Measurements from ENCODE around the gene TIMP2.

DNA sequence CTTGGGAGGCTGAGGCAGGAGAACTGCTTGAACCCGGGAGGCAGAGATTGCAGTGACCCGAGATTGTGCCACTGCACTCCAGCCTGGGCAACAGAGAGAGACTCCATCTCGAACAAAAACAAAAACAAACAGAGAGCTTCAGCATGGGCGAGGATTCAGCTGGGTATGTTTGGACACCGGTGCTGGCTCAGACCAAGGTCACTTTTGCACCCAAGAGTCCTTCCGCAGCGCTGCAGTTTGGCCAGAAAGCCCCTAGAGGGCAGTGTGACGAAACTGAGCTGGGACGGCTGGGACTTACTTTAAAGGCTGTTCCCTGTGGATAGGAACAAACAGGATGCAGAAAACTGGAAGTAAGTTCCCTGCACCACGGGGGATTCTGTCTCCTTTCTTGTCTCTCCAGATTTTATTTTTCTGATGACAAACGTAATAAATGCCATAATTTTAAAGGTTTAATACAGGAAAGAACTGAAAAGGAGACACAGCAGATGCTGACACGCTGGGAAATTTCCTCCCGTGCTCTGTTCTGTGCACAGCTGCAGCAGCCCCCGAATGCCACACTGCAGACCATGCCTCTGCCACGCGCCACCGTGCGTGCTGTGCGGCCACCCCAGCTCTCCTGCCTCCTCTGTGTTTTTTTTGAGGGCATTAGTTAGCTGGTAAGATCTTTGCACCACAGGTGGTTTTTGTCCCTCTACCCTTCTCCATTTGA is 59.4 kb downstream of the TIMP2 start:
- TF ChIP-seq CTCF (IDR thresholded peaks at IDR 0.05) (peak; percentile 87 to 95 (median 91)), POLR2A (IDR thresholded peaks at IDR 0.05) (no peak)

Measured in tibial nerve (tissue), 3 donors.